Activated CD8-positive, alpha-beta T cell treated with anti-CD3 and anti-CD28 coated beads for 36 hours (primary cell): Measurements from ENCODE around the gene RIC8A. TPM values are rescaled to one million over a fixed set of nuclear protein-coding genes. Genes with fewer than 3 reads are reported as not detected.

Experiments used
- ATAC-seq: fragments of 200-7000 bp; cut with Tn5 transposase; one replicate; pipeline ENCODE4 v1.10.0; 2021; ENCODE audit warnings: mild to moderate bottlenecking, moderate library complexity
- CTCF ChIA-PET: fragments of 350-600 bp; sonication (Branson Sonifier 250); formaldehyde crosslinking; loops from one replicate; lab custom pipeline; 2021; ENCODE audit warnings: antibody characterized with exemption; lab: Charles Lee
- POLR2A ChIA-PET: fragments of 350-600 bp; sonication (Branson Sonifier 250); formaldehyde crosslinking; loops from one replicate; lab custom pipeline; 2021; ENCODE audit warnings: antibody characterized with exemption; lab: Charles Lee
- DNase-seq: peaks from one replicate; pipeline ENCODE4 v3.0.0-alpha.2; 2020
- H3K27ac Mint-ChIP-seq: one replicate; pipeline ENCODE4 v1.8.0; 2021; ENCODE audit warnings: mild to moderate bottlenecking, mixed read lengths
- H3K27me3 Mint-ChIP-seq: one replicate; pipeline ENCODE4 v1.8.0; 2021; ENCODE audit warnings: mixed read lengths
- H3K36me3 Mint-ChIP-seq: one replicate; pipeline ENCODE4 v1.8.0; 2021; ENCODE audit warnings: low read depth, mixed read lengths
- H3K4me1 Mint-ChIP-seq: one replicate; pipeline ENCODE4 v1.8.0; 2021; ENCODE audit warnings: low read depth, mixed read lengths
- H3K4me3 Mint-ChIP-seq: one replicate; pipeline ENCODE4 v1.8.0; 2021; ENCODE audit warnings: mild to moderate bottlenecking, moderate library complexity, mixed read lengths
- H3K9me3 Mint-ChIP-seq: one replicate; pipeline ENCODE4 v1.8.0; 2021; ENCODE audit warnings: mixed read lengths
- CTCF ChIP-seq: fragments of 200-600 bp; IDR thresholded peaks from one replicate; pipeline ENCODE4 v1.8.0; 2022; ENCODE audit warnings: antibody characterized with exemption, mild to moderate bottlenecking
- intact Hi-C: fragments of 100-400 bp; cut with micrococcal nuclease; formaldehyde crosslinking; loops from one replicate; pipeline ENCODE4 v1.10.0; 2022
- total RNA-seq, 2 experiments: library from RNA; stranded (reverse); gene quantifications; one replicate each; pipeline ENCODE4 v1.2.3, GENCODE V29; 2021

RIC8A gene
- total RNA-seq, 2 experiments from 2014 or later: 96.5 to 108 TPM

- POLR2A ChIA-PET: interaction anchor here (1.0 to 5.9 kb wide), 2 partner anchors 34 to 76 kb away, joined by 3 to 43 read pairs; partner anchors contain the start of genes PSMD13 and SIRT3
- DNase-seq (no peak), ATAC-seq (no peak)
Observed at GRCh38 chr11:203056-203944, 4.2 kb upstream of the RIC8A start.

GRCh38 chr11:203945-204586 is 3.4 kb upstream of the RIC8A start:
- no peak for ATAC-seq
- Mint-ChIP-seq H3K4me3 (no peak overlapping the region), H3K9me3 (no peaks in the 10 kb centered on the region), H3K4me1 (peaks cover 49% of the 10 kb centered on the region), H3K27me3 (no peaks in the 10 kb centered on the region), H3K27ac (peak overlapping the region; percentile 85), H3K36me3 (peaks cover 41% of the 10 kb centered on the region)
- no peak for DNase-seq
- CTCF ChIA-PET: interaction anchor here (0.9 kb wide), 1 partner anchor 47 kb away, joined by 6 read pairs; no protein-coding TSS in a partner anchor
- intact Hi-C loops: no loop called here
- POLR2A ChIA-PET: interaction anchor here (0.6 to 5.9 kb wide), 2 partner anchors 33 to 207 kb away, joined by 3 to 43 read pairs; partner anchors contain the start of genes PSMD13 and SIRT3
- TF ChIP-seq CTCF: no peak

More at GRCh38 chr11:203056-203944, 4.2 kb upstream of the RIC8A start:
- intact Hi-C loops: no loop called here
- peaks cover 49% of the 10 kb centered on the region for H3K4me1 Mint-ChIP-seq
- no peaks in the 10 kb centered on the region for H3K27me3 Mint-ChIP-seq
- peak overlapping the region; percentile 85 for H3K27ac Mint-ChIP-seq
- no peaks in the 10 kb centered on the region for H3K9me3 Mint-ChIP-seq
- peaks cover 38% of the 10 kb centered on the region for H3K36me3 Mint-ChIP-seq
- no peak for TF ChIP-seq CTCF
- H3K4me3 Mint-ChIP-seq: no peak overlapping the region
- CTCF ChIA-PET: interaction anchor here (0.9 kb wide), 1 partner anchor 48 kb away, joined by 6 read pairs; no protein-coding TSS in a partner anchor

- ATAC-seq (no peak), DNase-seq (no peak)
- no peaks in the 10 kb centered on the region for H3K27me3 Mint-ChIP-seq
- no peaks in the 10 kb centered on the region for H3K9me3 Mint-ChIP-seq
- no peak overlapping the region for H3K4me3 Mint-ChIP-seq
- ChIA-PET POLR2A (interaction anchor here (5.9 kb wide), 1 partner anchor 32 kb away, joined by 43 read pairs; the partner anchor contains the start of genes PSMD13 and SIRT3), CTCF (interaction anchor here (3.3 kb wide), 1 partner anchor 46 kb away, joined by 16 read pairs; no protein-coding TSS in a partner anchor)
- H3K27ac Mint-ChIP-seq: peak overlapping the region; percentile 62
- TF ChIP-seq CTCF: no peak
- intact Hi-C loops: no loop called here
- peaks cover 45% of the 10 kb centered on the region for H3K36me3 Mint-ChIP-seq
- H3K4me1 Mint-ChIP-seq: peaks cover 53% of the 10 kb centered on the region
Observed at GRCh38 chr11:204587-205109, 2.9 kb upstream of the RIC8A start.

- peak overlapping the region; percentile 99 for H3K27ac Mint-ChIP-seq
Observed at GRCh38 chr11:205221-206001, 2.1 kb upstream of the RIC8A start.

More at GRCh38 chr11:205221-206001, 2.1 kb upstream of the RIC8A start:
- intact Hi-C loops: no loop called here
- H3K27me3 Mint-ChIP-seq: no peaks in the 10 kb centered on the region
- H3K4me1 Mint-ChIP-seq: peaks cover 60% of the 10 kb centered on the region
- ATAC-seq (no peak), DNase-seq (no peak)
- no peaks in the 10 kb centered on the region for H3K9me3 Mint-ChIP-seq
- TF ChIP-seq CTCF: no peak
- peak overlapping the region; percentile 96 for H3K4me3 Mint-ChIP-seq
- ChIA-PET POLR2A (interaction anchor here (1.6 to 5.9 kb wide), 4 partner anchors 8 to 82 kb away, joined by 7 to 43 read pairs (median 12); partner anchors contain the start of genes PSMD13 and SIRT3), CTCF (interaction anchor here (1.7 to 3.3 kb wide), 2 partner anchors 45 to 244 kb away, joined by 5 to 16 read pairs; partner anchors contain the start of gene PTDSS2)
- H3K36me3 Mint-ChIP-seq: peaks cover 52% of the 10 kb centered on the region
